ENCODE results near the gene FARP2. TPM values are rescaled to one million over a fixed set of nuclear protein-coding genes. Genes with fewer than 3 reads are reported as not detected.
A peak's percentile ranks its signal among the peaks of the same experiment; 100 is the strongest.

The FARP2 gene
- total and polyA plus RNA-seq, 2 of the 13 experiments (the other 11 are each of a cell fraction or from before 2014, with no cell fraction given) = 28.0 to 45.4 TPM

DNA sequence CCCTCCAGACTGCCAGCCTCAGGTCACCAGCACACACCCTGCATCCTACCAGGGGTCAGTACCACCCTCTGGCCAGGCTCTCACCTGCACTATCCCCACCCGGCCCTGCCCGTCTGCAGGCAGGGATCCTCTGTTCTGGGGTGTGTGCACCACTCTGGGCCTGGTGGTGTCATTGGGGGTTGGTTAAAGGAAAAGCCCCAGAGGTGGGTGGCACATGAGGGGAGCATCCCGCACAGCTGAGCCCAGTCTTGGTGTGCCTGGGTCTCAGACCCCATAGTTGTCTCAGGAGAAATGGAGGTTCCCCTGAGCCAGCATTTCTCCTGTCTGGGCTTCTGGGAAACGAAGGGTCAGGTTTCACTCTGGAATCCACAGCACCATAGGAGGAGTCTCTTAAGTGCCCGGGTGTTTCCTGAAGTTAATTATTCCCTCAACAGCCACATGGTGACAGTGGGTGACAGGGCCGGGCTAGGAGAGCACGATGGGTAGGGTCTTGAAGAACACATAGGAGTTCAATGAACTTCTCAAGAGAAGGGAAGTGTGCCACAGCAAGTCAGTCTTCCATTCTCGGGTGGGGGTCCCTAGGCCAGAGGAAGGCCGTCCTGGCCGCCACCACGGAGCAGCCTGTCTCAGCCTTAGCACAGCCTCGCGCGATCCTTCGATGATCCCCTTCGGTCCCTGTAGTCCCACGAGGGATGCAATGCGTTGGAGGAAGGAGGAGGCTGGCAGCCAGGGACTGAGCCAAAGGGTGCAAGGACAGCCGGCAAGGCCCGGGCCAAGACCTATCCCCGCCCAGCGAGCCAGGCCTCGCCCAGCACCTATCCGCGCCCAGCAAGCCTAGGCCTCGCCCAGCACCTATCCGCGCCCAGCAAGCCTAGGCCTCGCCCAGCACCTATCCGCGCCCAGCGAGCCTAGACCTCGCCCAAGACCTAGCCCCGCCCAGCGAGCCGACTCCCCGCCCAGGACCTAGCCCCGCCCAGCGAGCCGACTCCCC, 1.1 kb upstream of the FARP2 start (continued):
- TF ChIP-seq ZBTB7A (CRISPR knock-in tag; IDR thresholded peaks at IDR 0.05) (no peak), RFX5 (IDR thresholded peaks at IDR 0.05; ENCODE audit: low read depth, low read length) (no peak), SP4 (CRISPR knock-in tag; IDR thresholded peaks at IDR 0.05) (peak; percentile 78), ZNF549 (CRISPR knock-in tag; IDR thresholded peaks at IDR 0.05) (no peak), IKZF4 (CRISPR knock-in tag; IDR thresholded peaks at IDR 0.05; ENCODE audit: borderline replicate concordance, low read depth, not compliant biosample characterization) (no peak), ZNF256 (CRISPR knock-in tag; conservative IDR thresholded peaks at IDR 0.05) (0 out of 2 replicates have a peak, but pooled peaks have one; percentile 46), MED8 (CRISPR knock-in tag; IDR thresholded peaks at IDR 0.05; ENCODE audit: insufficient replicate concordance) (no peak), RFXAP (CRISPR knock-in tag; IDR thresholded peaks at IDR 0.05; ENCODE audit: borderline replicate concordance) (peak; percentile 61; the same call in 1 of the 2 replicates), TSC22D2 (CRISPR knock-in tag; IDR thresholded peaks at IDR 0.05; ENCODE audit: borderline replicate concordance) (0 out of 2 replicates have a peak, but pooled peaks have one; percentile 58), ZFP1 (CRISPR knock-in tag; IDR thresholded peaks at IDR 0.05) (no peak), BORCS8-MEF2B (CRISPR knock-in tag; IDR thresholded peaks at IDR 0.05) (no peak), HDAC1 (CRISPR knock-in tag; IDR thresholded peaks at IDR 0.05) (no peak; the same call in 1 of the 2 replicates), ZNF274 (CRISPR knock-in tag; IDR thresholded peaks at IDR 0.05) (0 out of 2 replicates have a peak, but pooled peaks have one; percentile 51), TCF7L2 (IDR thresholded peaks at IDR 0.05; ENCODE audit: low read depth, low read length) (no peak), IRF9 (CRISPR knock-in tag; IDR thresholded peaks at IDR 0.05; ENCODE audit: borderline replicate concordance) (no peak), ATM (IDR thresholded peaks at IDR 0.05; ENCODE audit: borderline replicate concordance) (no peak), CCAR2 (optimal IDR thresholded peaks at IDR 0.05; ENCODE audit: low read depth, low read length) (no peak), AHR (CRISPR knock-in tag; IDR thresholded peaks at IDR 0.05) (no peak)
- TF ChIP-seq, protein P1, sequence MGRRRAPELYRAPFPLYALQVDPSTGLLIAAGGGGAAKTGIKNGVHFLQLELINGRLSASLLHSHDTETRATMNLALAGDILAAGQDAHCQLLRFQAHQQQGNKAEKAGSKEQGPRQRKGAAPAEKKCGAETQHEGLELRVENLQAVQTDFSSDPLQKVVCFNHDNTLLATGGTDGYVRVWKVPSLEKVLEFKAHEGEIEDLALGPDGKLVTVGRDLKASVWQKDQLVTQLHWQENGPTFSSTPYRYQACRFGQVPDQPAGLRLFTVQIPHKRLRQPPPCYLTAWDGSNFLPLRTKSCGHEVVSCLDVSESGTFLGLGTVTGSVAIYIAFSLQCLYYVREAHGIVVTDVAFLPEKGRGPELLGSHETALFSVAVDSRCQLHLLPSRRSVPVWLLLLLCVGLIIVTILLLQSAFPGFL (CRISPR knock-in tag; IDR thresholded peaks at IDR 0.05) = no peak
- TF ChIP-seq, protein P2, sequence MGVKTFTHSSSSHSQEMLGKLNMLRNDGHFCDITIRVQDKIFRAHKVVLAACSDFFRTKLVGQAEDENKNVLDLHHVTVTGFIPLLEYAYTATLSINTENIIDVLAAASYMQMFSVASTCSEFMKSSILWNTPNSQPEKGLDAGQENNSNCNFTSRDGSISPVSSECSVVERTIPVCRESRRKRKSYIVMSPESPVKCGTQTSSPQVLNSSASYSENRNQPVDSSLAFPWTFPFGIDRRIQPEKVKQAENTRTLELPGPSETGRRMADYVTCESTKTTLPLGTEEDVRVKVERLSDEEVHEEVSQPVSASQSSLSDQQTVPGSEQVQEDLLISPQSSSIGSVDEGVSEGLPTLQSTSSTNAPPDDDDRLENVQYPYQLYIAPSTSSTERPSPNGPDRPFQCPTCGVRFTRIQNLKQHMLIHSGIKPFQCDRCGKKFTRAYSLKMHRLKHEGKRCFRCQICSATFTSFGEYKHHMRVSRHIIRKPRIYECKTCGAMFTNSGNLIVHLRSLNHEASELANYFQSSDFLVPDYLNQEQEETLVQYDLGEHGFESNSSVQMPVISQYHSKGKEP (CRISPR knock-in tag; IDR thresholded peaks at IDR 0.05) = no peak
- TF ChIP-seq, protein P3, sequence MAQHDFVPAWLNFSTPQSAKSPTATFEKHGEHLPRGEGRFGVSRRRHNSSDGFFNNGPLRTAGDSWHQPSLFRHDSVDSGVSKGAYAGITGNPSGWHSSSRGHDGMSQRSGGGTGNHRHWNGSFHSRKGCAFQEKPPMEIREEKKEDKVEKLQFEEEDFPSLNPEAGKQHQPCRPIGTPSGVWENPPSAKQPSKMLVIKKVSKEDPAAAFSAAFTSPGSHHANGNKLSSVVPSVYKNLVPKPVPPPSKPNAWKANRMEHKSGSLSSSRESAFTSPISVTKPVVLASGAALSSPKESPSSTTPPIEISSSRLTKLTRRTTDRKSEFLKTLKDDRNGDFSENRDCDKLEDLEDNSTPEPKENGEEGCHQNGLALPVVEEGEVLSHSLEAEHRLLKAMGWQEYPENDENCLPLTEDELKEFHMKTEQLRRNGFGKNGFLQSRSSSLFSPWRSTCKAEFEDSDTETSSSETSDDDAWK (CRISPR knock-in tag; IDR thresholded peaks at IDR 0.05) = no peak
- TF ChIP-seq, protein P4, sequence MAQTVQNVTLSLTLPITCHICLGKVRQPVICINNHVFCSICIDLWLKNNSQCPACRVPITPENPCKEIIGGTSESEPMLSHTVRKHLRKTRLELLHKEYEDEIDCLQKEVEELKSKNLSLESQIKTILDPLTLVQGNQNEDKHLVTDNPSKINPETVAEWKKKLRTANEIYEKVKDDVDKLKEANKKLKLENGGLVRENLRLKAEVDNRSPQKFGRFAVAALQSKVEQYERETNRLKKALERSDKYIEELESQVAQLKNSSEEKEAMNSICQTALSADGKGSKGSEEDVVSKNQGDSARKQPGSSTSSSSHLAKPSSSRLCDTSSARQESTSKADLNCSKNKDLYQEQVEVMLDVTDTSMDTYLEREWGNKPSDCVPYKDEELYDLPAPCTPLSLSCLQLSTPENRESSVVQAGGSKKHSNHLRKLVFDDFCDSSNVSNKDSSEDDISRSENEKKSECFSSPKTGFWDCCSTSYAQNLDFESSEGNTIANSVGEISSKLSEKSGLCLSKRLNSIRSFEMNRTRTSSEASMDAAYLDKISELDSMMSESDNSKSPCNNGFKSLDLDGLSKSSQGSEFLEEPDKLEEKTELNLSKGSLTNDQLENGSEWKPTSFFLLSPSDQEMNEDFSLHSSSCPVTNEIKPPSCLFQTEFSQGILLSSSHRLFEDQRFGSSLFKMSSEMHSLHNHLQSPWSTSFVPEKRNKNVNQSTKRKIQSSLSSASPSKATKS (CRISPR knock-in tag; IDR thresholded peaks at IDR 0.05) = no peak

Measured in HepG2 (cell line).